ENCODE data around the gene TMSB15B. TPM values are rescaled to one million over a fixed set of nuclear protein-coding genes. Genes with fewer than 3 reads are reported as not detected.

The TMSB15B gene
- total RNA-seq, 4 donors from 2014 or later = 0.66 to 3.3 (median 1.5) TPM

GRCh38 chrX:104013158-104013557 is 50.7 kb downstream of the TMSB15B start:
- no peak for TF ChIP-seq CTCF (IDR thresholded peaks at IDR 0.05; ENCODE audit: low read depth)

GRCh38 chrX:104013606-104014005 is 51.2 kb downstream of the TMSB15B start, which contains the start of gene H2BW1:
Gene H2BW1 (minus strand): TSS chrX:104013708. CDS start chrX:104013576, 132 bp downstream.
- no peak for TF ChIP-seq CTCF (IDR thresholded peaks at IDR 0.05; ENCODE audit: low read depth)

Other genes with a start within 250 kb of the TMSB15B start
- gene PLP1, start 185.8 kb upstream of the TMSB15B start, total RNA-seq = 1 to 10 TPM in 3 of 4 donors, under 1 TPM in 1; 0.98 to 1.3 (median 1.2) TPM
- 1 to 10 TPM in 3 of 4 donors, under 1 TPM in 1; 0.85 to 2.0 (median 1.5) TPM for gene RAB9B, start 130.4 kb upstream of the TMSB15B start, total RNA-seq
- not detected for gene H2BW1, start 51.1 kb downstream of the TMSB15B start, total RNA-seq
- gene H2BW2, start 77.3 kb downstream of the TMSB15B start, total RNA-seq = not detected
- gene TMSB15C, start 113.6 kb downstream of the TMSB15B start, total RNA-seq = 1 to 10 TPM in 2 of 4 donors, under 1 TPM in 2; 0.38 to 2.7 (median 1.2) TPM
- gene ZCCHC18, start 149.9 kb downstream of the TMSB15B start, total RNA-seq = 1 to 10 TPM in 1 of 4 donors, under 1 TPM in 2, not detected in 1; 0.19 to 1.1 (median 0.51) TPM
- 10 to 100 TPM; 10.6 to 24.5 (median 17.3) TPM for gene SLC25A53, start 194.4 kb downstream of the TMSB15B start, total RNA-seq
- 10 to 100 TPM; 33.5 to 93.1 (median 54.7) TPM for gene FAM199X, start 203.8 kb downstream of the TMSB15B start, total RNA-seq

Measured in subcutaneous adipose tissue (tissue), 4 donors.